ENCODE results near the gene ZNF93. TPM values are rescaled to one million over a fixed set of nuclear protein-coding genes. Genes with fewer than 3 reads are reported as not detected.
A peak's percentile ranks its signal among the peaks of the same experiment; 100 is the strongest.
"Not testable (repeated sequence)": the region's sequence is repeated elsewhere in the genome, so short reads cannot be mapped to it uniquely, and the experiment has no call there.

The ZNF93 gene
- total RNA-seq: 2.0 TPM
- long read RNA-seq: 0 reads

DNA sequence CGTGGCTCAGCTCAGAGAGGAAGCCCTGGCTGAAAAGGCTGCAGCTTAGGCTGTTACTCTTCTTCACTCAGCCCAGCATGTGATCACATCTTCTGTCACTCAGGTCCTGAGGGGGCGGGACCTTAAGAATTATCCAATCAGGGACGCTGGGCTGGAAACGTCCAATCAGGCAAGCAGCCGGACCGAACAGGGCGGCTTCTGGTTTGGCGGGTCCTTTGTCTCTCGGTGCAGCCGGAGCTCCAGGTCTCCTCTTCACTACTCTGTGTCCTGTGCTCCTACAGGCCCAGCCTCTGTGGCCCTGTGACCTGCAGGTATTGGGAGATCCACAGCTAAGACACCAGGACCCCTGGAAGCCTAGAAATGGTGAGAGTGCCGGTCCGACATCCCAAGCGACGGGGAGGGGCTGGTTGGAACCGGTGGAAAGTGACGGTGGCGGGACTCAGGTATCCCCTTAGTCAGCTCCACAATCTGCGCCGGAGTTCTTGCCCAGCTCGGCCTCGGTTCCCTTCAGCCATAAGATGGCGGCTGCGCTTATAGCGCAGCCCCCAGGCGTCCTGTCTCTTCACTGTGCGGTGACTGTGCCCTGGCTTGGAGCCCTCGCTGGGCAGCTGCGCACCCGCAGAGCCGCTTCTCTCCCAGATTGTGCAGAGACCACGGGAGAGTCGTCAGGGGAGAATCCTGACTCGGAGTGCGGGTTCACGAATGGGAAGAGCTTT lies at the start of gene ZNF93:
Gene ZNF93 (plus strand): TSS at position 218 of the 716 bp plus-strand sequence. CDS start 143 bp downstream, at position 361.
- intact Hi-C loops (cut with micrococcal nuclease): no loop called here
- ATAC-seq (peak; percentile 99), DNase-seq (peak; percentile 93)

- ATAC-seq; intact Hi-C loops (cut with micrococcal nuclease); DNase-seq: not testable (repeated sequence)
Measured at GRCh38 chr19:19851740-19852139, 49.0 kb upstream of the ZNF93 start.

DNA sequence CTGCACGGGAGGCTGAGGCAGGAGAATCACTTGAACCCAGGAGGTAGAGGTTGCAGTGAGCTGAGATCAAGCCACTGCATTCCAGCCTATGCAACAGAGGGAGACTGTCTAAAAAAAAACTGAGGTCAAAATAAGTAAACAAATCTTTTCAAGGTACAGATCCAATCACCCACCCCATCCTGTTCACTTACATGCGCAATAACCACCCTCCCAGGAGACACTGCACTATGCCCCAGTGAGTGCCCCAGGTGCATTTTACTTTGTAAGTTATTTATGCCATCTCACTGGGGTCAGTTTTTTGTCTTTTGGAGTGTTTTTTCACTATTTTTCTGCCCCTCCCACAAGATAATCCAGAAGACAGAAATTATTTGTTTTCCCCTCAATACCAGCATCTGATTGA lies 42.0 kb upstream of the ZNF93 start:
- intact Hi-C loops (cut with micrococcal nuclease): no loop called here
- no peak for ATAC-seq
- DNase-seq: no peak

- intact Hi-C loops (cut with micrococcal nuclease): no loop called here
- no peak for DNase-seq
- ATAC-seq: no peak
Measured at GRCh38 chr19:19860756-19861390, 39.9 kb upstream of the ZNF93 start.

DNA sequence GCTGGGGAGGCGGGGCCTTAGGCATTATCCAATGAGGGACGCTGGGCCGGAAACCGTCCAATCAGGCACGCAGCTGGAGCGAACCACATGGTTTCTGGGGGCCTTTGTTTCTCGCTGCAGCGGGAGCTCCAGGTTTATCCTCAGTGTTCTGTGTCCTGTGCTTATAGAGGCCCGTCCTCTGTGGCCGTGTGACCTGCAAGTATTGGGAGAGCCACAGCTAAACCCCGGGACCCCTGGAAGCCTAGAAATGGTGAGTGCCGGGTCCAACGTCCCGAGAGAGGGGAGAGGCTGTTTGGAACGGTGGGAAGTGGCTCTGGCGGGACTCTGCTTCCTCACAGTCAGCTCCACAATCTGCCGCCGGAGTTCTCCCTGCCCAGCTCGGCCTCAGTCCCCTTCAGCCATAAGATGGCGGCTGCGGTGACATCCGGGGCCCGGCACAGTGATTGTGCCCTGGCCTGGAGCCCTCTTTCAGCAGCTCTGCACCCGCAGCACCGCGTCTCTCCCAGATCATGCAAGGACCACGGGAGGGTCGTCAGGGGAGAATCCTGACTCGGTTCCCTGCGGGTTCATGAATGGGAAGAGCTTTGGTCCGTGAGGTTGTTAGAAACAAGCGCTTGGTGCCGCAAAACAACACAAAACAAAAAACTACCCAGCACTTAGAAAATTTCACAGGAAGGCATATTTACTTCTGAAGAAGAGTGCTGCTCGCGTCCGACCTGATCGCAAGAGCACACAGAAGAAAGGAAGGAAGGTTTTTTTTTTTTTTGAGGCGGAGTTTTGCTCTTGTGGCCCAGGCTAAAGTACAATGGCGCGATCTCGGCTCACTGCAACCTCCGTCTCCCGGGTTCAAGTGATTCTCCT lies 34.8 kb upstream of the ZNF93 start, which contains the start of gene ZNF253:
Gene ZNF253 (plus strand): TSS at position 133 of the 861 bp plus-strand sequence. CDS start 115 bp downstream, at position 248.
- ATAC-seq: peak; percentile 99
- intact Hi-C loops (cut with micrococcal nuclease): no loop called here
- DNase-seq: peak; percentile 98

- ATAC-seq: no peak
- peak; percentile 28 for DNase-seq
- intact Hi-C loops (cut with micrococcal nuclease): no loop called here
Measured at GRCh38 chr19:19866611-19867248, 34.0 kb upstream of the ZNF93 start.

DNA sequence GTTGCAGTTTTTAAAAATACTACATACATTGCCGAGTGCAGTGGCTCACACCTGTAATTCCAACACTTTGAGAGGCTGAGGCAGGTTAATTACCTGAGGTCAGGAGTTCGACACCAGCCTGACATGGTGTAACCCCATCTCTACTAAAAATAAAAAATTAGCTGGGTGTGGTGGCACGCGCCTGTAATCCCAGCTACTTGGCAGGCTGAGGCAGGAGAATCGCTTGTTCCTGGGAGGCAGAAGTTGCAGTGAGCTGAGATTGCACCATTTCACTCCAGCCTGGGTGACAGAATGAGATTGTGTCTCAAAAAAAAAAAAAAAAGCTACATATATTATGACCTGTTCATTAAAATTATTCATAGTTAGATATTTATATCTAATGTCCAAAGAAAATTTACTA lies 30.7 kb upstream of the ZNF93 start:
- DNase-seq; ATAC-seq; intact Hi-C loops (cut with micrococcal nuclease): not testable (repeated sequence)

- no peak for ATAC-seq
- DNase-seq: no peak
- intact Hi-C loops (cut with micrococcal nuclease): no loop called here
Measured at GRCh38 chr19:19871932-19872331, 28.8 kb upstream of the ZNF93 start.

DNA sequence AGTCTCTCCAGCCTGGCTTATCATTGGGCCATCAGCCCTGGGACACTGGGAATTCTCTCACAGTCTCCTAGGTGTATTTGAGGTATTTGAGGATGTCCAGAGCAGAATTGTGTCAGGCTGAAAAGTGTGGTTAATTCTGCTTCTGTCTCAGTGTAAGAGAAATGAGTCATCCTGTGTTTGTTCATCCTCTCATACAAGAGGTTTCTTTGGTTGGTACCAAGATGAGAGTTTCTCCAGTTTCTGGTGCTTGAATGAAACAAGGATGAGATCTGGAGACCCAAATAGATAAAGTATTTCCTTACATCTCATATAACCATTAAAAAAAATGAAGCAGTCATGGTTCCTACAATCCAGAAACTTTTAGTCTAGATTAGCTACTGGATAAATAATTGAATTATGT lies 27.4 kb upstream of the ZNF93 start:
- intact Hi-C loops (cut with micrococcal nuclease): no loop called here
- ATAC-seq: no peak

DNA sequence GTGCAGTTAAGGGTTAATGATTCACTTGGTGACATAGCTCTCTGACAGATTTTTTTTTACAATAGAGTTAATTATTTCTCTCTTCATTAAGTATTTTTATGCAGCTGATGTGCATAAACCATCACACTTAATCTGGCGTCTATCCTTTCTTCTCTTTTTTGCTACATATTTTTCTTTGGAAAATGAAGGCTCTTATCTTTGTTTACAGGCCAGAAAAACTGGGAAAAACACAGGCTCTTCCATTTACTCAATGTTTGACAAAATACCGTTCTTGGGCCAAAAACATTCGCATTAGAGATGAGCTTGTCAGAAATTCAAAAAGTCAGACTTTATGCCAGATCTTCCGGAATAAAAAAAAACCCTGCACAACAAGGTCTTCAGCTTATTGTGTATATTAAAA lies 23.0 kb upstream of the ZNF93 start:
- ATAC-seq (no peak), DNase-seq (no peak)
- intact Hi-C loops (cut with micrococcal nuclease): no loop called here

More for the DNA sequence above, 27.4 kb upstream of the ZNF93 start:
- no peak for DNase-seq

GRCh38 chr19:19884583-19884982 lies 16.2 kb upstream of the ZNF93 start:
- ATAC-seq: no peak
- no peak for DNase-seq
- intact Hi-C loops (cut with micrococcal nuclease): no loop called here

DNA sequence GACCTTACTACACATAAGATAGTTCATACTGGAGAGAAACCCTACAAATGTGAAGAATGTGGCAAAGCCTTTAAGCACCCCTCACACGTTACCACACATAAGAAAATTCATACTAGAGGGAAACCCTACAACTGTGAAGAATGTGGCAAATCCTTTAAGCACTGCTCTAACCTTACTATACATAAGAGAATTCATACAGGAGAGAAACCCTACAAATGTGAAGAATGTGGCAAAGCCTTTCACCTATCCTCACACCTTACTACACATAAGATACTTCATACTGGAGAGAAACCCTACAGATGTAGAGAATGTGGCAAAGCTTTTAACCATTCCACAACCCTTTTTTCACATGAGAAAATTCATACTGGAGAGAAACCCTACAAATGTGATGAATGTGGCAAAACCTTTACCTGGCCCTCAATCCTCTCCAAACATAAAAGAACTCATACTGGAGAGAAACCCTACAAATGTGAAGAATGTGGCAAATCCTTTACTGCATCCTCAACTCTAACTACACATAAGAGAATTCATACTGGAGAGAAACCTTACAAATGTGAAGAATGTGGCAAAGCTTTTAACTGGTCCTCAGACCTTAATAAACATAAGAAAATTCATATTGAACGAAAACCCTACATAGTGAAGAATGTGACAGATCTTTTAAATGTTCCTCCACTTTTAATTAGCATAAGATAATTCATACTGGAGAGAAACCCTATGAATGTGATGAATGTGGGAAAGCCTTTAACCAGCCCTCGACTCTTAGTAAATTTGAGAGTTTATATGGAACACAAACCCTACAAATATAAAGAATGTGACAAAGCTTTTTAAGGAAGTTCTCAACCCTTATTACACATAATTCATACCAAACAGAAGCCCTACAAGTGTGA lies 8.4 kb upstream of the ZNF93 start:
- ATAC-seq; intact Hi-C loops (cut with micrococcal nuclease); DNase-seq: not testable (repeated sequence)

DNA sequence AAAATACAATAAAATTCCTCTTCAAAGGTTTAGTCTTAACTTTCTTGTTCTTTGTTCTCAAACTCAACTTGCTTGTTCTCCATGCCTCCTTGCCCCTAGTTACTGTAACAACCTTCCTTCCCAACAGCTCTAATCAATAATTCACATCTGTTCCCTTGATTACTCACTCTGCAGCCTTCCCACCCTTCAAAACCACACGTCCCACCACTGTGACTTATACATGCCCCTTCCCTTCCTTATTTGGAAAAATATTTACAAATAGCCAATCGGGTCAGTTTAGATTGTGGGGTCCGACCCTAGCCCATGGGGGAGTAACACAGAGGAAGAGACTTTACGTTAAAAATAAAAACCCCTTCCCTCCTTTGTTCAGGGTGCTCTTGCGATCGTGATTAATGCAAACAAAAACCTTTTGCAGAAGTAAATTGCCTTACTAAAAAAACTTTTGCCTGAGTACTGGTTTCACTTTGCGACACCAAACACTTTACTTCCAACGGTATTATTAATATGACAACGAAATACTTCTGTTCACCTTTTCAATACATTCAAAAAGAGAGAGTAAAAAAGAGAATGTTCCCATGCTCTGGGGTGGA lies 512 bp upstream of the ZNF93 start:
- intact Hi-C loops (cut with micrococcal nuclease): no loop called here
- DNase-seq: no peak
- ATAC-seq: no peak

GRCh38 chr19:19907551-19907950 lies 6.8 kb downstream of the ZNF93 start:
- DNase-seq; ATAC-seq; intact Hi-C loops (cut with micrococcal nuclease): not testable (repeated sequence)

GRCh38 chr19:19909654-19910053 lies 8.9 kb downstream of the ZNF93 start:
- DNase-seq (no peak), ATAC-seq (no peak)
- intact Hi-C loops (cut with micrococcal nuclease): no loop called here

GRCh38 chr19:19911150-19911549 lies 10.4 kb downstream of the ZNF93 start:
- no peak for DNase-seq
- intact Hi-C loops (cut with micrococcal nuclease): no loop called here
- ATAC-seq: no peak

- intact Hi-C loops (cut with micrococcal nuclease): no loop called here
- DNase-seq: no peak
- no peak for ATAC-seq
Measured at GRCh38 chr19:19914596-19914995, 13.8 kb downstream of the ZNF93 start.

GRCh38 chr19:19930417-19930816 lies 29.7 kb downstream of the ZNF93 start:
- intact Hi-C loops (cut with micrococcal nuclease); ATAC-seq: not testable (repeated sequence)
- peak; percentile 74 for DNase-seq

All from left ventricle myocardium superior (tissue), 1 donor.